Gastroesophageal sphincter (tissue), 4 donors: ENCODE results near the gene IFI6. TPM values are rescaled to one million over a fixed set of nuclear protein-coding genes. Genes with fewer than 3 reads are reported as not detected.
"Not testable (repeated sequence)": the region's sequence is repeated elsewhere in the genome, so short reads cannot be mapped to it uniquely, and the experiment has no call there.

Experiments
- ATAC-seq: fragments of 150-250 bp; one replicate; pipeline ENCODE4 v1.9.1; 2016; ENCODE audit warnings: mild to moderate bottlenecking, moderate library complexity
- H3K27ac ChIP-seq, 4 donors: fragments of 200-600 bp; sonication (generic) in 3 of 4; 1 replicate in 3 of 4; 2 replicates in 1 of 4; pipeline ENCODE4 v1.5.1; 2016 to 2019
- H3K27me3 ChIP-seq: fragments of 200-600 bp; sonication (generic); one replicate; pipeline ENCODE4 v1.5.1; 2019
- H3K36me3 ChIP-seq, 2 donors: fragments of 200-600 bp; sonication (generic); one replicate each; pipeline ENCODE4 v1.5.1; 2019; ENCODE audit warnings: control low read depth in 1 of 2
- H3K4me1 ChIP-seq, 3 donors: fragments of 200-600 bp; sonication (generic); 1 replicate in 2 of 3; 2 replicates in 1 of 3; pipeline ENCODE4 v1.5.1; 2016 to 2019; ENCODE audit warnings: control low read depth in 2 of 3
- H3K4me3 ChIP-seq, 2 donors: fragments of 200-600 bp; sonication (generic); one replicate each; pipeline ENCODE4 v1.5.1; 2019; ENCODE audit warnings: mild to moderate bottlenecking in 1 of 2, moderate library complexity in 1 of 2
- H3K9me3 ChIP-seq, 3 donors: fragments of 200-600 bp; sonication (generic); one replicate each; pipeline ENCODE4 v1.5.1; 2017 to 2019; ENCODE audit warnings: control low read depth in 2 of 3
- CTCF ChIP-seq, 4 experiments: fragments of 200-600 bp in 2 of 4; fragments of 450-650 bp in 2 of 4; sonication (generic) in 1 of 4; IDR thresholded peaks; one replicate each; pipeline ENCODE4 v1.5.1; 2017 to 2019; ENCODE audit warnings: antibody characterized with exemption in 4 of 4, mild to moderate bottlenecking in 2 of 4, moderate library complexity in 2 of 4
- EP300 ChIP-seq: sonication (generic); formaldehyde crosslinking; IDR thresholded peaks from one replicate; pipeline ENCODE4 v1.6.1; 2017; ENCODE audit warnings: antibody characterized with exemption, mild to moderate bottlenecking
- POLR2A ChIP-seq, 2 donors: fragments of 450-650 bp; IDR thresholded peaks; one replicate each; pipeline ENCODE4 v1.6.1; 2017; ENCODE audit warnings: antibody characterized with exemption in 2 of 2, mild to moderate bottlenecking in 2 of 2, moderate library complexity in 1 of 2
- POLR2AphosphoS5 ChIP-seq: sonication (generic); formaldehyde crosslinking; IDR thresholded peaks from one replicate; pipeline ENCODE4 v1.6.1; 2017; ENCODE audit warnings: antibody characterized with exemption
- WGBS, 2 donors: methylation state at CpG; one replicate each; pipeline ENCODE4 v1.1.5; 2018; ENCODE audit warnings: low coverage in 1 of 2; 5-methylcytosine and 5-hydroxymethylcytosine counted together
- total RNA-seq, 4 donors: library from RNA; depleted of rRNA; stranded (reverse); fragments of >200 nt; gene quantifications; one replicate each; pipeline ENCODE4 v1.1.0, GENCODE V29; 2016

IFI6 gene
- total RNA-seq, 4 donors from 2014 or later, result 28.5 to 98.5 (median 55.1) TPM

GRCh38 chr1:27623327-27624212 lies 48.4 kb downstream of the IFI6 start:
- H3K27ac ChIP-seq, result no peak overlapping the region
- 90 to 96% methylated on average over 2 to 9 of the region's 13 CpGs for WGBS, 2 donors
- TF ChIP-seq POLR2AphosphoS5 (no peak), POLR2A (IDR thresholded peaks at IDR 0.05) (no peak), EP300 (no peak)
- no peaks in the 10 kb centered on the region for H3K27me3 ChIP-seq
- no peak overlapping the region for H3K4me3 ChIP-seq
- H3K4me1 ChIP-seq, result peaks cover 0 to under 1% (median 0%) of the 10 kb centered on the region in 3 donors
- no peaks in the 10 kb centered on the region for H3K36me3 ChIP-seq
- H3K9me3 ChIP-seq, result no peaks in the 10 kb centered on the region
- ATAC-seq, result no peak

DNA sequence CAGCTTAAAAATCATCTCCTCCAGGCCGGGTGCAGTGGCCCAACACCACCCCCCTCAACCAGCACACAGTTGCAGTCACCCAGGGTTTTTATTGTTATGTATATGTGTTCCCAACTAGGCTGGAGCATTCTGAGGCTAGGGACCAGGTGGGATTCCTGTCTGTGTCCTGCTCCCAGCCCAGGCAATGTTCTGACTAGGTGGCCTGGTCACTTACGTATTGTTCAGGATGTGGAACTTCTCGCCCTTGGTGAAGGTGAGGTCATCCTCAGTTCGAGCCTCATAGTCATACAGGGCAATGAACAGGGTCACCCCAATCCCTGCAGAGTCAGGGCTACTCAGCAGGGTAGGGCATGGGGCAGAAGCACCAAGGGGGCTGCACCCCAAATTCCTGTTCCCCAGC lies 49.2 kb downstream of the IFI6 start:
- H3K36me3 ChIP-seq, result no peaks in the 10 kb centered on the region
- no peaks in the 10 kb centered on the region for H3K4me1 ChIP-seq
- TF ChIP-seq CTCF (IDR thresholded peaks at IDR 0.05) (no peak), POLR2A (IDR thresholded peaks at IDR 0.05) (no peak), EP300 (no peak), POLR2AphosphoS5 (no peak)
- H3K27ac ChIP-seq, result no peak overlapping the region
- ATAC-seq, result no peak
- H3K9me3 ChIP-seq, result no peaks in the 10 kb centered on the region
- no peaks in the 10 kb centered on the region for H3K27me3 ChIP-seq
- WGBS, 2 donors, result no CpG with 5 or more reads among the region's 4 CpGs
- H3K4me3 ChIP-seq, result no peak overlapping the region

DNA sequence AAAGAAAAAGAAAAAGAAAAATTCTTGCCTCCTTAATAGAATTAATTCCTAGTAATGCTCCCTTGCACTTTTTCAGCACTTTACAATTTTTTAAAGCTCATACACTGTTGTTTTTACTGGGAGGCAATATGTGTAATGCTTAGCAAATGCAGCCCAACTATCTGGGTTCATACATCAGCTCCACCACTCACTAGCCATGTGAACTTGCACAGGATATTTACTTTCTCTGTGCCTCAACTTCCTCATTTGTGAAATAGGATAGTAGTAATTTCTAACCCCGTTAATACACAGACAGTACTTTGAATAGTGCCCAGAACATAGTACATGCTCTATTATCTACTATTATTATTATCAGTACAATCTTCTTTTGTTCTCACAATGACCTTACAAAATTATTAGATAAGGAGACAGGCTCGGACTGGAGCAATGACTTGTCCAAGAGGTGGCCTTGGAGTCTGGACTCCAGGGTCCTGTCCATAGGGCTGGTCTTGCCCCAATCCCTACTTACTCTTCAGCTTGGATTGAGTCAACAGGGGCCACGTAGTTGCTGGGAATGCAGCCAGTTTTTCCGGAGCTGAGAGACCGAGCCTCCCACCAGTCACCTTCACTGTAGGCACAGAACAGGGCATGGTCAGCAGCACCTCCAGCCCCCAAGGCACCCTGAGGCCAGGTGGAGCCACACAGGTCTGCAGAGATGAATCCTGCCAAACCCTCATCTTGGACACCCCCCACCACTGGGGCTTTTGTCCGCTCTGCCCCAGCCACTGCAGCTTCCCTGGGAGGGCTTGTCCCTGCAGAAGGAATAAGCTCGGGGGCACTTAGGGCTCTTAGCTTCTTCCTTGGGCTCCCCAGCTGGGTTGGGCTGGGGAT lies 50.7 kb downstream of the IFI6 start:
- H3K9me3 ChIP-seq, result no peaks in the 10 kb centered on the region
- 52 to 58% methylated on average over 3 of the region's 7 CpGs for WGBS, 2 donors
- no peak for ATAC-seq
- H3K36me3 ChIP-seq, result no peaks in the 10 kb centered on the region
- no peaks in the 10 kb centered on the region for H3K27me3 ChIP-seq
- H3K4me3 ChIP-seq, result no peak overlapping the region
- TF ChIP-seq EP300, result no peak
- H3K27ac ChIP-seq, result no peak overlapping the region
- no peaks in the 10 kb centered on the region for H3K4me1 ChIP-seq

- H3K27ac ChIP-seq, H3K27me3 ChIP-seq, H3K9me3 ChIP-seq, H3K36me3 ChIP-seq, H3K4me1 ChIP-seq, H3K4me3 ChIP-seq, ATAC-seq: not testable (repeated sequence)
- WGBS, 2 donors, result 91 to 93% methylated on average over 3 to 6 of the region's 7 CpGs
These were observed 52.1 kb downstream of the IFI6 start for GRCh38 chr1:27619782-27620438.

- H3K36me3 ChIP-seq, result no peaks in the 10 kb centered on the region
- 78 to 88% methylated on average over 8 to 13 of the region's 14 CpGs for WGBS, 2 donors
- no peak for ATAC-seq
- no peak overlapping the region for H3K4me3 ChIP-seq
- H3K27me3 ChIP-seq, result peaks cover 6% of the 10 kb centered on the region
- TF ChIP-seq EP300 (no peak), POLR2AphosphoS5 (no peak), CTCF (IDR thresholded peaks at IDR 0.05) (no peak), POLR2A (IDR thresholded peaks at IDR 0.05) (no peak)
- peaks cover 0 to 7% (median 0%) of the 10 kb centered on the region in 3 donors for H3K4me1 ChIP-seq
- H3K27ac ChIP-seq, result no peak overlapping the region
- no peaks in the 10 kb centered on the region for H3K9me3 ChIP-seq
These were observed 53.5 kb downstream of the IFI6 start for GRCh38 chr1:27618341-27619082.
